SIG-M5 treated with dmso at 0.1 percent for 504 hours (cell line): ENCODE measurements around the gene SMOC2.

Source experiments
- DNase-seq: peaks from one replicate; lab custom pipeline; 2025; ENCODE audit not compliant: unreplicated experiment; lab: John Stamatoyannopoulos, UW

Gene SMOC2

GRCh38 chr6:168514216-168514615 is 73.2 kb downstream of the SMOC2 start:
- DNase-seq = no peak

GRCh38 chr6:168515376-168515775 is 74.4 kb downstream of the SMOC2 start:
- no peak for DNase-seq

GRCh38 chr6:168516944-168517741 is 76.2 kb downstream of the SMOC2 start:
- no peak for DNase-seq

- no peak for DNase-seq
These were observed 76.9 kb downstream of the SMOC2 start for GRCh38 chr6:168517742-168518347.

- no peak for DNase-seq
These were observed 77.4 kb downstream of the SMOC2 start for GRCh38 chr6:168518348-168518745.

- no peak for DNase-seq
These were observed 77.9 kb downstream of the SMOC2 start for GRCh38 chr6:168518867-168519266.

- DNase-seq = no peak
These were observed 79.2 kb downstream of the SMOC2 start for GRCh38 chr6:168520233-168520632.

GRCh38 chr6:168524571-168525001 is 83.6 kb downstream of the SMOC2 start:
- DNase-seq = no peak

- no peak for DNase-seq
These were observed 84.1 kb downstream of the SMOC2 start for GRCh38 chr6:168525114-168525513.

GRCh38 chr6:168525926-168526630 is 85.1 kb downstream of the SMOC2 start:
- no peak for DNase-seq

- DNase-seq = no peak
These were observed 85.9 kb downstream of the SMOC2 start for GRCh38 chr6:168526841-168527281.

- no peak for DNase-seq
These were observed 86.6 kb downstream of the SMOC2 start for GRCh38 chr6:168527451-168528210.

- peak; percentile 39 for DNase-seq
These were observed 87.6 kb downstream of the SMOC2 start for GRCh38 chr6:168528474-168529095.

- DNase-seq = no peak
These were observed 88.2 kb downstream of the SMOC2 start for GRCh38 chr6:168529214-168529613.

GRCh38 chr6:168530653-168531071 is 89.7 kb downstream of the SMOC2 start:
- no peak for DNase-seq

- no peak for DNase-seq
These were observed 91.1 kb downstream of the SMOC2 start for GRCh38 chr6:168532070-168532469.

GRCh38 chr6:168533414-168533813 is 92.4 kb downstream of the SMOC2 start:
- DNase-seq = no peak

GRCh38 chr6:168534265-168534664 is 93.3 kb downstream of the SMOC2 start:
- no peak for DNase-seq

- DNase-seq = no peak
These were observed 94.7 kb downstream of the SMOC2 start for GRCh38 chr6:168535711-168536110.

GRCh38 chr6:168536196-168536595 is 95.2 kb downstream of the SMOC2 start:
- DNase-seq = no peak
